ENCODE measurements around the gene SMARCA2.

- TF ChIP-seq CTCF (IDR thresholded peaks at IDR 0.05) (no peak), ZFX (IDR thresholded peaks at IDR 0.05; ENCODE audit: borderline replicate concordance) (no peak)
Observed at GRCh38 chr9:2180154-2180553, 165.0 kb downstream of the SMARCA2 start.
